Posterior vena cava (tissue), 2 donors: ENCODE measurements around the gene CRYM. TPM values are rescaled to one million over a fixed set of nuclear protein-coding genes. Genes with fewer than 3 reads are reported as not detected.

Source experiments
- DNase-seq: peaks from one replicate; pipeline ENCODE4 v3.0.0-alpha.2; 2020; ENCODE audit warnings: low spot score
- intact Hi-C, 2 donors: fragments of 100-400 bp; cut with DNase I; formaldehyde crosslinking; loops; one replicate each; pipeline versions ENCODE4 v1.14.1 to v1.14.2; 2022 to 2023
- total RNA-seq, 2 donors: library from RNA; stranded (reverse); fragmentation: NEBNext Ultra II Directional; extraction: Animal tissue kit (Norgen Biotek cat#: 25700); gene quantifications; one replicate each; pipeline ENCODE4 v1.2.1, GENCODE V29; 2021
- donor health status: DM: yes; HTN: yes; CAD: no.
- donor health status: DM: yes; HTN: yes; CAD: no.

The CRYM gene
- total RNA-seq, 2 donors from 2014 or later = 0.93 to 1.0 TPM

GRCh38 chr16:21222495-21223337 lies 55.4 kb downstream of the CRYM start:
- intact Hi-C loops = no loop called here
- DNase-seq = no peak

- intact Hi-C loops = no loop called here
- DNase-seq = no peak
Observed at GRCh38 chr16:21219551-21219950, 58.5 kb downstream of the CRYM start.

- DNase-seq = no peak
- intact Hi-C loops = no loop called here
Observed at GRCh38 chr16:21218153-21218552, 59.9 kb downstream of the CRYM start.

- intact Hi-C loops = no loop called here
Observed at GRCh38 chr16:21217121-21217520, 61.0 kb downstream of the CRYM start.

GRCh38 chr16:21214086-21214485 lies 64.0 kb downstream of the CRYM start:
- DNase-seq = no peak
- intact Hi-C loops = no loop called here

More at GRCh38 chr16:21217121-21217520, 61.0 kb downstream of the CRYM start:
- no peak for DNase-seq

GRCh38 chr16:21211486-21211885 lies 66.6 kb downstream of the CRYM start, which contains the start of gene ZP2:
TSS of gene ZP2 (minus strand) at chr16:21211574. CDS start at chr16:21211547, 27 bp downstream.
- DNase-seq = no peak
- intact Hi-C loops = no loop called here

Other genes with a start within 250 kb of the CRYM start
- gene DNAH3, start 127.4 kb downstream of the CRYM start, total RNA-seq = not detected
- 10 to 100 TPM; 39.8 to 49.6 TPM for gene LDAF1, start 119.6 kb downstream of the CRYM start, total RNA-seq
- not detected for gene ZP2, start 66.7 kb downstream of the CRYM start, total RNA-seq
- not detected for gene ANKS4B, start 44.6 kb downstream of the CRYM start, total RNA-seq